Tibial artery (tissue), 4 donors: ENCODE data around the gene RPTN.
A peak's percentile ranks its signal among the peaks of the same experiment; 100 is the strongest.

Experiments used
- DNase-seq, 2 donors: peaks; one replicate each; pipeline ENCODE4 v3.0.0-alpha.2; 2019
- H3K27ac ChIP-seq, 2 donors: fragments of 200-600 bp; sonication (generic) in 1 of 2; 1 replicate in 1 of 2; 2 replicates in 1 of 2; pipeline ENCODE4 v1.5.1; 2018 to 2019; ENCODE audit warnings: mild to moderate bottlenecking in 1 of 2
- H3K27me3 ChIP-seq, 2 donors: fragments of 200-600 bp; sonication (generic) in 1 of 2; one replicate each; pipeline versions ENCODE4 v1.5.1 to v1.6.0; 2016 to 2019
- H3K36me3 ChIP-seq, 3 donors: fragments of 200-600 bp; sonication (generic) in 2 of 3; one replicate each; pipeline ENCODE4 v1.5.1; 2016 to 2019; ENCODE audit warnings: mild to moderate bottlenecking in 2 of 3
- H3K4me1 ChIP-seq, 4 donors: fragments of 200-600 bp; sonication (generic) in 2 of 4; 1 replicate in 3 of 4; 2 replicates in 1 of 4; pipeline ENCODE4 v1.5.1; 2016 to 2019
- H3K4me3 ChIP-seq, 2 donors: fragments of 200-600 bp; sonication (generic) in 1 of 2; 1 replicate in 1 of 2; 2 replicates in 1 of 2; pipeline ENCODE4 v1.5.1; 2018 to 2019; ENCODE audit warnings: mild to moderate bottlenecking in 2 of 2
- H3K9me3 ChIP-seq, 3 donors: fragments of 200-600 bp; sonication (generic) in 1 of 3; one replicate each; pipeline ENCODE4 v1.5.1; 2016 to 2019
- CTCF ChIP-seq, 2 experiments: fragments of 200-600 bp in 1 of 2; fragments of 450-650 bp in 1 of 2; IDR thresholded peaks; one replicate each; pipeline ENCODE4 v1.5.1; 2017 to 2019; ENCODE audit warnings: antibody characterized with exemption in 2 of 2, mild to moderate bottlenecking in 1 of 2, moderate library complexity in 1 of 2
- intact Hi-C: fragments of 100-400 bp; cut with DNase I; formaldehyde crosslinking; loops from one replicate; pipeline ENCODE4 v1.15.0; 2023; ENCODE audit warnings: low total_unique reads

Gene RPTN

GRCh38 chr1:152185544-152186391, 26.7 kb upstream of the RPTN start:
- Histone ChIP-seq H3K27ac (peak overlapping the region in 1 of 2 donors; percentile 29), H3K4me1 (peaks cover 0 to 20% (median 14%) of the 10 kb centered on the region in 4 donors), H3K9me3 (no peaks in the 10 kb centered on the region), H3K36me3 (no peaks in the 10 kb centered on the region), H3K27me3 (no peaks in the 10 kb centered on the region), H3K4me3 (no peak overlapping the region)
- no peak for DNase-seq
- intact Hi-C loops: loop anchor here (5.0 kb wide), 1 partner anchor 272 kb away; no protein-coding TSS in a partner anchor
- TF ChIP-seq CTCF (IDR thresholded peaks at IDR 0.05): peak; percentile 73 to 81

- Histone ChIP-seq H3K27ac (no peak overlapping the region), H3K4me3 (no peak overlapping the region), H3K9me3 (no peaks in the 10 kb centered on the region), H3K36me3 (no peaks in the 10 kb centered on the region), H3K4me1 (peaks cover 0 to 20% (median 14%) of the 10 kb centered on the region in 4 donors), H3K27me3 (no peaks in the 10 kb centered on the region)
- TF ChIP-seq CTCF (IDR thresholded peaks at IDR 0.05): no peak
- DNase-seq: peak in 1 of 2 donors; percentile 51
- intact Hi-C loops: loop anchor here (5.0 kb wide), 1 partner anchor 131 kb away; no protein-coding TSS in a partner anchor
Measured at GRCh38 chr1:152182944-152183361, 23.9 kb upstream of the RPTN start.

- Histone ChIP-seq H3K9me3 (no peaks in the 10 kb centered on the region), H3K4me3 (no peak overlapping the region), H3K36me3 (no peaks in the 10 kb centered on the region), H3K27ac (no peak overlapping the region), H3K4me1 (peaks cover 0 to 20% (median 14%) of the 10 kb centered on the region in 4 donors), H3K27me3 (no peaks in the 10 kb centered on the region)
- no peak for DNase-seq
- TF ChIP-seq CTCF (IDR thresholded peaks at IDR 0.05): peak; percentile 13 to 23
- intact Hi-C loops: loop anchor here (5.0 kb wide), 1 partner anchor 130 kb away; no protein-coding TSS in a partner anchor
Measured at GRCh38 chr1:152182431-152182830, 23.4 kb upstream of the RPTN start.

GRCh38 chr1:152179566-152179965, 20.5 kb upstream of the RPTN start:
- intact Hi-C loops: no loop called here
- Histone ChIP-seq H3K27ac (no peak overlapping the region), H3K36me3 (no peaks in the 10 kb centered on the region), H3K27me3 (no peaks in the 10 kb centered on the region), H3K4me3 (no peak overlapping the region), H3K4me1 (peaks cover 0 to 12% (median 5%) of the 10 kb centered on the region in 4 donors), H3K9me3 (no peaks in the 10 kb centered on the region)
- no peak for TF ChIP-seq CTCF (IDR thresholded peaks at IDR 0.05)
- no peak for DNase-seq

DNA sequence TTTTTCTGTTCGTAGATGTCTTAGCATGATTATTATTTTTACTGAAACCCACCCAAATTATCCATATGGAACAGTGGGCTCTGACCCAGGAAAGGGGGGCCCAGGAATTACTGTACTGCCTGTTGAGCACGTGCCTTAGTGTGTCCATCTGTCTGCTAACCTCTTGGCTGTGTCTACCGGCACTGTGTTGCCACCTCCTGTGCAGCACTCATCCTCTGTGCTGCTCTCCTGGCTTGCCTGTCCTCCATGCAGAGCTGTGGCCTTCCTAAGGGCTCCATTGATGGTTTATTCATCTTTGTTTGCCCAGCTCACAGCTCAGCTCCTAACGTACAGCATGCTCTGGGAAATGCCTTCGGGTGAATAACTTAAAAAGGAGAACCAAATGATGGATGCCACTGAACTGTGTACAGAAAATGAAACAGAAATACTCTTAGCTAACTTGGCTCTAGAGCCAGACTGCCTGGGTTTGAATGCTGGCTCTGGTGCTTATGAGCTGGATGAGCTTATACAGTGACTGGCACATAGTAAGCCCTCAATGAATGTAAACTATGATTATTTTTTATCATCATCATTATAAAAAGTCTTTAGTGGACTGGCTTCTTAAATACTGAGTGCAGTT, 11.4 kb upstream of the RPTN start:
- intact Hi-C loops: no loop called here
- Histone ChIP-seq H3K9me3 (no peaks in the 10 kb centered on the region), H3K4me3 (no peak overlapping the region), H3K4me1 (peaks cover 0 to 14% (median 6%) of the 10 kb centered on the region in 4 donors), H3K36me3 (no peaks in the 10 kb centered on the region), H3K27ac (no peak overlapping the region), H3K27me3 (no peaks in the 10 kb centered on the region)
- no peak for TF ChIP-seq CTCF (IDR thresholded peaks at IDR 0.05)
- DNase-seq: no peak
